Measurements from ENCODE around the gene IDUA.

- no peak for TF ChIP-seq CTCF (IDR thresholded peaks at IDR 0.05; ENCODE audit: insufficient read depth, low read length, poor library complexity, severe bottlenecking)
- TF ChIP-seq EZH2phosphoT487 (conservative IDR thresholded peaks at IDR 0.05; ENCODE audit: low read length), result no peak
Measured at GRCh38 chr4:1001561-1002130, 14.8 kb downstream of the IDUA start.

Data from SU-DHL-6 (cell line).